Breast epithelium (tissue), 4 donors: ENCODE data around the gene SRGN. TPM values are rescaled to one million over a fixed set of nuclear protein-coding genes. Genes with fewer than 3 reads are reported as not detected.

Experiments
- DNase-seq, 2 donors: peaks; one replicate each; pipeline ENCODE4 v3.0.0-alpha.2; 2019; ENCODE audit warnings: low spot score in 2 of 2
- H3K27ac ChIP-seq, 2 donors: fragments of 200-600 bp; sonication (generic) in 1 of 2; one replicate each; pipeline ENCODE4 v1.5.1; 2016 to 2019; ENCODE audit warnings: mild to moderate bottlenecking in 1 of 2
- H3K27me3 ChIP-seq, 2 donors: fragments of 200-600 bp; sonication (generic) in 1 of 2; one replicate each; pipeline versions ENCODE4 v1.5.1 to v1.6.0; 2017 to 2019; ENCODE audit warnings: control low read depth in 1 of 2, mild to moderate bottlenecking in 1 of 2
- H3K36me3 ChIP-seq: fragments of 200-600 bp; one replicate; pipeline ENCODE4 v1.5.1; 2019
- H3K4me1 ChIP-seq, 2 donors: fragments of 200-600 bp; sonication (generic); one replicate each; pipeline ENCODE4 v1.5.1; 2016 to 2019; ENCODE audit warnings: control low read depth in 1 of 2
- H3K4me3 ChIP-seq, 3 donors: fragments of 200-600 bp; sonication (generic); 1 replicate in 2 of 3; 2 replicates in 1 of 3; pipeline ENCODE4 v1.5.1; 2016 to 2019; ENCODE audit warnings: mild to moderate bottlenecking in 3 of 3, moderate library complexity in 2 of 3
- H3K9me3 ChIP-seq, 2 donors: fragments of 200-600 bp; sonication (generic) in 1 of 2; one replicate each; pipeline ENCODE4 v1.5.1; 2016 to 2019; ENCODE audit warnings: control low read depth in 1 of 2
- CTCF ChIP-seq, 3 donors: fragments of 450-650 bp; IDR thresholded peaks; one replicate each; pipeline ENCODE4 v1.5.1; 2016 to 2017; ENCODE audit warnings: antibody characterized with exemption in 3 of 3, mild to moderate bottlenecking in 3 of 3, moderate library complexity in 3 of 3
- POLR2A ChIP-seq: fragments of 450-650 bp; IDR thresholded peaks from one replicate; pipeline ENCODE4 v1.6.1; 2016; ENCODE audit warnings: antibody characterized with exemption, mild to moderate bottlenecking, moderate library complexity
- POLR2AphosphoS5 ChIP-seq, 3 donors: sonication (generic); formaldehyde crosslinking; IDR thresholded peaks; one replicate each; pipeline ENCODE4 v1.6.1; 2017; ENCODE audit warnings: antibody characterized with exemption in 3 of 3
- intact Hi-C: fragments of 100-400 bp; cut with DNase I; formaldehyde crosslinking; loops from one replicate; pipeline ENCODE4 v1.15.1; 2023; ENCODE audit warnings: low total_unique reads
- total RNA-seq, 3 donors: library from RNA; depleted of rRNA; stranded (reverse); fragments of >200 nt; gene quantifications; one replicate each; pipeline ENCODE4 v1.1.0, GENCODE V29; 2016

The SRGN gene
- total RNA-seq, 3 donors from 2014 or later, result 97.2 to 208 (median 114) TPM

GRCh38 chr10:69123747-69124562 is 36.1 kb downstream of the SRGN start, which contains the start of gene VPS26A:
TSS of gene VPS26A (plus strand) at chr10:69124178. CDS start at chr10:69124278, 100 bp downstream.
- Histone ChIP-seq H3K27me3 (no peaks in the 10 kb centered on the region), H3K4me3 (peak within 1 kb of the TSS; percentile 93 to 99 (median 96)), H3K27ac (peak within 1 kb of the TSS; percentile 99), H3K9me3 (no peaks in the 10 kb centered on the region), H3K36me3 (no peaks in the 10 kb centered on the region), H3K4me1 (peaks cover 0 to 12% of the 10 kb centered on the region in 2 donors)
- intact Hi-C loops, result no loop called here
- TF ChIP-seq POLR2A, result peak; percentile 95
- peak; percentile 85 to 99 (median 97) for TF ChIP-seq POLR2AphosphoS5 (IDR thresholded peaks at IDR 0.05)
- peak in 1 of 3 donors; percentile 27 for TF ChIP-seq CTCF (IDR thresholded peaks at IDR 0.05)
- peak; percentile 99 for DNase-seq

GRCh38 chr10:69124563-69125268 is 36.8 kb downstream of the SRGN start:
- no peak for TF ChIP-seq POLR2A
- TF ChIP-seq POLR2AphosphoS5 (IDR thresholded peaks at IDR 0.05), result no peak
- TF ChIP-seq CTCF (IDR thresholded peaks at IDR 0.05), result no peak
- intact Hi-C loops, result no loop called here
- DNase-seq, result peak in 1 of 2 donors; percentile 24

GRCh38 chr10:69125554-69125953 is 37.7 kb downstream of the SRGN start:
- DNase-seq, result no peak
- no peaks in the 10 kb centered on the region for H3K9me3 ChIP-seq
- H3K4me3 ChIP-seq, result peak overlapping the region in 2 of 3 donors; percentile 96 to 99
- no peaks in the 10 kb centered on the region for H3K36me3 ChIP-seq
- H3K27me3 ChIP-seq, result no peaks in the 10 kb centered on the region
- H3K4me1 ChIP-seq, result peaks cover 0 to 12% of the 10 kb centered on the region in 2 donors
- intact Hi-C loops, result no loop called here
- no peak overlapping the region for H3K27ac ChIP-seq
- TF ChIP-seq POLR2A (no peak), CTCF (IDR thresholded peaks at IDR 0.05) (no peak), POLR2AphosphoS5 (IDR thresholded peaks at IDR 0.05) (no peak)

More at GRCh38 chr10:69124563-69125268, 36.8 kb downstream of the SRGN start:
- H3K36me3 ChIP-seq, result no peaks in the 10 kb centered on the region
- H3K27ac ChIP-seq, result peak overlapping the region; percentile 99
- H3K4me3 ChIP-seq, result peak overlapping the region; percentile 93 to 99 (median 96)
- H3K9me3 ChIP-seq, result no peaks in the 10 kb centered on the region
- peaks cover 0 to 12% of the 10 kb centered on the region in 2 donors for H3K4me1 ChIP-seq
- no peaks in the 10 kb centered on the region for H3K27me3 ChIP-seq

DNA sequence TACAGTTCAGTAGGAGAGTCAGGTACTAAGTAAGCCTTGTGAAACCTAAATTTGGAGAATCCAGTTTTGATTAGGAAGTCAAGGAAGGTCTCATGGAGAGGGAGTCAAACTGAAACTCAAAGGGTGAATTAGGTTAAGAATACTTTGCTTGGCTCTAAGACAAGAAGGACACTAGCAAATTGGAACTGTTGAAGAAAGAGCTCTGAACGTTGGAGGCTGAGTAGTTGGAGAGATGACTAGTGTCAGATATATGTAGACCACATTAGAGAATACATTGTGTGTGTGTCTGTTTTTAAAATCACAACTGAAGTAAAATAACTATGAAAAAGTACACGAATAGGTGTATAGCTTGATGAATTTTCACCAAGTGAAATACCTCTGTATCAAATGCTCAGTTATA is 42.3 kb downstream of the SRGN start:
- Histone ChIP-seq H3K9me3 (no peaks in the 10 kb centered on the region), H3K4me1 (peaks cover 0 to 6% of the 10 kb centered on the region in 2 donors), H3K27me3 (no peaks in the 10 kb centered on the region), H3K4me3 (no peak overlapping the region), H3K36me3 (no peaks in the 10 kb centered on the region), H3K27ac (no peak overlapping the region)
- no peak for TF ChIP-seq POLR2AphosphoS5 (IDR thresholded peaks at IDR 0.05)
- TF ChIP-seq POLR2A, result no peak
- no peak for TF ChIP-seq CTCF (IDR thresholded peaks at IDR 0.05)
- intact Hi-C loops, result no loop called here
- no peak for DNase-seq

DNA sequence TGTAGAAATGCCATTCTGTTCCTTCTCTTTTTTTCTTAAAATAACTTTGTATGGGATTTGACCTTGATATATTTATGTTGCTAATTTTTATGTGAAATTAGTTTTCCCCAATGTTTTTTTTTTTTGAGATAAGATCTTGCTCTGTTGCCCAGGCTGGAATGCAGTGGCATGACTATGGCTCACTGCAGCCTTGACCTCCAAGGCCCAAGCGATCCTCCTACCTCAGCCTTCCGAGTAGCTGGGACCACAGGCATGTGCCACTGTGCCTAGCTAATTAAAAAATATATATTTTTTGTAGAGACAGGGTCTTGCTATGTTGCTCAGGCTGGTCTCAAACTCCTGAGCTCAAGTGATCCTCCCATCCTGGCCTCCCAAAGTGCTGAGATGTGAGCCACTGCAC is 52.1 kb downstream of the SRGN start:
- TF ChIP-seq POLR2A (no peak), POLR2AphosphoS5 (IDR thresholded peaks at IDR 0.05) (no peak), CTCF (IDR thresholded peaks at IDR 0.05) (no peak)
- intact Hi-C loops, result no loop called here
- H3K9me3 ChIP-seq, result no peaks in the 10 kb centered on the region
- H3K36me3 ChIP-seq, result no peaks in the 10 kb centered on the region
- no peak overlapping the region for H3K4me3 ChIP-seq
- DNase-seq, result no peak
- H3K27ac ChIP-seq, result no peak overlapping the region
- no peaks in the 10 kb centered on the region for H3K27me3 ChIP-seq
- no peaks in the 10 kb centered on the region for H3K4me1 ChIP-seq
